ENCODE data around the gene AXDND1.

- TF ChIP-seq CTCF (conservative IDR thresholded peaks at IDR 0.05): no peak
- TF ChIP-seq ZFX (IDR thresholded peaks at IDR 0.05): no peak
Observed at GRCh38 chr1:179321533-179322216, 44.1 kb upstream of the AXDND1 start.
